Neural cell (in vitro differentiated cells): ENCODE results near the gene WDR7. TPM values are rescaled to one million over a fixed set of nuclear protein-coding genes. Genes with fewer than 3 reads are reported as not detected.

Source experiments
- H2AFZ ChIP-seq: fragments of 200-600, 300-800 bp; sonication (generic), shearing (Covaris generic); 2 replicates; pipeline ENCODE4 v1.6.0; 2014; ENCODE audit warnings: low read depth, mild to moderate bottlenecking, antibody characterized with exemption, low read length, moderate library complexity
- H3F3A ChIP-seq: fragments of 200-600 bp; shearing (Covaris generic); 2 replicates; pipeline ENCODE4 v1.6.1; 2016; ENCODE audit warnings: mild to moderate bottlenecking, moderate library complexity, mixed read lengths, antibody characterized with exemption, low read length; ENCODE audit not compliant: insufficient read depth, poor library complexity, severe bottlenecking
- H3K27ac ChIP-seq: fragments of 200-600, 300-800 bp; sonication (generic), shearing (Covaris generic); 2 replicates; pipeline ENCODE4 v1.5.1; 2014; ENCODE audit warnings: mild to moderate bottlenecking, low read length, moderate library complexity
- H3K27me3 ChIP-seq: fragments of 300-800, 200-600 bp; sonication (generic), shearing (Covaris generic); 2 replicates; pipeline ENCODE4 v1.6.0; 2014; ENCODE audit warnings: mild to moderate bottlenecking, low read depth, low read length, moderate library complexity; ENCODE audit not compliant: insufficient read depth
- H3K36me3 ChIP-seq: fragments of 300-800, 200-600 bp; sonication (generic), shearing (Covaris generic); 2 replicates; pipeline ENCODE4 v1.5.1; 2014; ENCODE audit warnings: mild to moderate bottlenecking, antibody characterized with exemption, low read length, moderate library complexity; ENCODE audit not compliant: insufficient read depth
- H3K4me2 ChIP-seq: fragments of 300-800, 200-600 bp; sonication (generic), shearing (Covaris generic); 2 replicates; pipeline ENCODE4 v1.6.0; 2014; ENCODE audit warnings: mild to moderate bottlenecking, low read length
- H3K4me3 ChIP-seq: fragments of 300-800, 200-600 bp; sonication (generic), shearing (Covaris generic); 2 replicates; pipeline ENCODE4 v1.5.1; 2014; ENCODE audit warnings: mild to moderate bottlenecking, low read length, moderate library complexity
- H3K79me2 ChIP-seq: fragments of 200-600 bp; shearing (Covaris generic); replicated peaks from 2 replicates; pipeline ENCODE4 v1.6.0; 2014; ENCODE audit warnings: mild to moderate bottlenecking, low read length, moderate library complexity; ENCODE audit not compliant: insufficient read depth
- H3K9ac ChIP-seq: fragments of 300-800, 200-600 bp; sonication (generic), shearing (Covaris generic); 2 replicates; pipeline ENCODE4 v1.6.1; 2016; ENCODE audit warnings: mild to moderate bottlenecking, low read length, mixed read lengths
- H3K9me2 ChIP-seq: fragments of 200-600 bp; shearing (Covaris generic); 2 replicates; pipeline ENCODE4 v1.6.1; 2016; ENCODE audit warnings: mild to moderate bottlenecking, low read length, mixed read lengths; ENCODE audit not compliant: insufficient read depth
- H3K9me3 ChIP-seq: fragments of 200-600, 300-800 bp; sonication (generic), shearing (Covaris generic); 2 replicates; pipeline ENCODE4 v1.6.1; 2016; ENCODE audit warnings: mild to moderate bottlenecking, mixed run types, low read length, moderate library complexity, mixed read lengths
- H4K20me1 ChIP-seq: fragments of 200-600 bp; shearing (Covaris generic); 2 replicates; pipeline ENCODE4 v1.6.1; 2016; ENCODE audit warnings: mild to moderate bottlenecking, mixed run types; ENCODE audit not compliant: insufficient read depth
- CTCF ChIP-seq: fragments of 450-650 bp; IDR thresholded peaks from 2 replicates; pipeline ENCODE4 v1.5.1; 2014; ENCODE audit warnings: antibody characterized with exemption, mild to moderate bottlenecking, moderate library complexity; ENCODE audit not compliant: poor library complexity, severe bottlenecking
- EP300 ChIP-seq: fragments of 450-650 bp; conservative IDR thresholded peaks from 2 replicates; pipeline ENCODE4 v1.6.1; 2014; ENCODE audit warnings: antibody characterized with exemption, mild to moderate bottlenecking, moderate library complexity; ENCODE audit not compliant: poor library complexity, severe bottlenecking
- EZH2 ChIP-seq: fragments of 200-600, 300-800 bp; shearing (Covaris generic), sonication (generic); IDR thresholded peaks from 2 replicates; pipeline ENCODE4 v1.6.1; 2014; ENCODE audit warnings: antibody characterized with exemption, low read length, borderline replicate concordance, mild to moderate bottlenecking; ENCODE audit not compliant: insufficient read depth, poor library complexity, severe bottlenecking
- MXI1 ChIP-seq: fragments of 450-650 bp; conservative IDR thresholded peaks from 2 replicates; pipeline ENCODE4 v1.6.1; 2014; ENCODE audit warnings: antibody characterized with exemption, mild to moderate bottlenecking; ENCODE audit not compliant: poor library complexity, severe bottlenecking
- POLR2AphosphoS5 ChIP-seq: IDR thresholded peaks from 2 replicates; pipeline ENCODE4 v1.6.1; 2012
- RAD21 ChIP-seq: fragments of 450-650 bp; conservative IDR thresholded peaks from 2 replicates; pipeline ENCODE4 v1.6.1; 2014; ENCODE audit warnings: antibody characterized with exemption, mild to moderate bottlenecking, moderate library complexity
- SMC3 ChIP-seq: fragments of 450-650 bp; conservative IDR thresholded peaks from 2 replicates; pipeline ENCODE4 v1.6.1; 2014; ENCODE audit warnings: antibody characterized with exemption, mild to moderate bottlenecking, moderate library complexity; ENCODE audit not compliant: poor library complexity
- TAF1 ChIP-seq: IDR thresholded peaks from 2 replicates; pipeline ENCODE4 v1.6.1; 2012; ENCODE audit warnings: low read depth
- polyA plus RNA-seq: library from polyadenylated mRNA; depleted of rRNA; stranded (reverse); fragments of >200 nt; gene quantifications from 2 replicates; pipeline ENCODE4 v1.2.3, GENCODE V29; 2014
- TF ChIP-seq, protein P1 (sequence below): IDR thresholded peaks from 2 replicates; pipeline ENCODE4 v1.6.1; 2012; ENCODE audit warnings: borderline replicate concordance

The WDR7 gene
- polyA plus RNA-seq, 1 donor from 2014 or later, result 15.1 TPM

DNA sequence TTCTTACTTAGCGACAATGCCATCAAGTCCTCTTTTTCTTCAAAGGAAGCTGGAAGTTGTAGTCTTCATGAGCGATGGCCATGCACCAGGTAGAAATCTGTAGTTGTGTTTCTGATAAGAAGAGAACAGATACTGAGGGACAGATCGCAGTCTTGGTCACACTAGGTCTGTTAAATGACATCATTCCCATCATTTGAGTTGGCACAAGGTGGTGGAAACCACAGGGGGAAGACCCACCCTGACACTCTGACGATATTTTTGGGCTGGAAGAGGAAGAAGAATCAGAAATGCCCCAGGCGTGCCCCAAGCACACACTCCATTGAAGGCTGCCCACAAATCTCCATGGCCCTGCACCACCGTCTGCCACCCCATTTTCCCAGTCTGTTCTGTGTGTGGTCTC lies 406.7 kb downstream of the WDR7 start:
- Histone ChIP-seq H3K9ac (no peak overlapping the region), H3K9me3 (no peaks in the 10 kb centered on the region), H3K27me3 (no peaks in the 10 kb centered on the region), H3K79me2 (no peaks in the 10 kb centered on the region), H3F3A (no peaks in the 10 kb centered on the region), H3K4me2 (no peak overlapping the region), H3K9me2 (no peaks in the 10 kb centered on the region), H4K20me1 (no peaks in the 10 kb centered on the region), H3K27ac (no peak overlapping the region), H3K36me3 (no peaks in the 10 kb centered on the region), H2AFZ (no peak overlapping the region), H3K4me3 (no peak overlapping the region)
- TF ChIP-seq RAD21 (no peak), POLR2AphosphoS5 (no peak), SMC3 (no peak), MXI1 (no peak), EP300 (no peak), EZH2 (no peak)

- Histone ChIP-seq H3K27me3 (no peaks in the 10 kb centered on the region), H3K4me2 (no peak overlapping the region), H3K36me3 (no peaks in the 10 kb centered on the region), H3K79me2 (no peaks in the 10 kb centered on the region), H3K4me3 (no peak overlapping the region), H3K9ac (no peak overlapping the region), H2AFZ (no peak overlapping the region), H3K9me2 (no peaks in the 10 kb centered on the region), H4K20me1 (no peaks in the 10 kb centered on the region), H3K9me3 (no peaks in the 10 kb centered on the region), H3F3A (no peaks in the 10 kb centered on the region), H3K27ac (no peak overlapping the region)
- no peak for TF ChIP-seq CTCF
- TF ChIP-seq, protein P1, sequence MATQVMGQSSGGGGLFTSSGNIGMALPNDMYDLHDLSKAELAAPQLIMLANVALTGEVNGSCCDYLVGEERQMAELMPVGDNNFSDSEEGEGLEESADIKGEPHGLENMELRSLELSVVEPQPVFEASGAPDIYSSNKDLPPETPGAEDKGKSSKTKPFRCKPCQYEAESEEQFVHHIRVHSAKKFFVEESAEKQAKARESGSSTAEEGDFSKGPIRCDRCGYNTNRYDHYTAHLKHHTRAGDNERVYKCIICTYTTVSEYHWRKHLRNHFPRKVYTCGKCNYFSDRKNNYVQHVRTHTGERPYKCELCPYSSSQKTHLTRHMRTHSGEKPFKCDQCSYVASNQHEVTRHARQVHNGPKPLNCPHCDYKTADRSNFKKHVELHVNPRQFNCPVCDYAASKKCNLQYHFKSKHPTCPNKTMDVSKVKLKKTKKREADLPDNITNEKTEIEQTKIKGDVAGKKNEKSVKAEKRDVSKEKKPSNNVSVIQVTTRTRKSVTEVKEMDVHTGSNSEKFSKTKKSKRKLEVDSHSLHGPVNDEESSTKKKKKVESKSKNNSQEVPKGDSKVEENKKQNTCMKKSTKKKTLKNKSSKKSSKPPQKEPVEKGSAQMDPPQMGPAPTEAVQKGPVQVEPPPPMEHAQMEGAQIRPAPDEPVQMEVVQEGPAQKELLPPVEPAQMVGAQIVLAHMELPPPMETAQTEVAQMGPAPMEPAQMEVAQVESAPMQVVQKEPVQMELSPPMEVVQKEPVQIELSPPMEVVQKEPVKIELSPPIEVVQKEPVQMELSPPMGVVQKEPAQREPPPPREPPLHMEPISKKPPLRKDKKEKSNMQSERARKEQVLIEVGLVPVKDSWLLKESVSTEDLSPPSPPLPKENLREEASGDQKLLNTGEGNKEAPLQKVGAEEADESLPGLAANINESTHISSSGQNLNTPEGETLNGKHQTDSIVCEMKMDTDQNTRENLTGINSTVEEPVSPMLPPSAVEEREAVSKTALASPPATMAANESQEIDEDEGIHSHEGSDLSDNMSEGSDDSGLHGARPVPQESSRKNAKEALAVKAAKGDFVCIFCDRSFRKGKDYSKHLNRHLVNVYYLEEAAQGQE, result no peak
- TF ChIP-seq RAD21, result no peak
- no peak for TF ChIP-seq SMC3
- TF ChIP-seq MXI1, result no peak
- no peak for TF ChIP-seq TAF1
- TF ChIP-seq POLR2AphosphoS5, result no peak
- TF ChIP-seq EZH2, result no peak
- TF ChIP-seq EP300, result no peak
These were observed 407.6 kb downstream of the WDR7 start for GRCh38 chr18:57058734-57059133.

DNA sequence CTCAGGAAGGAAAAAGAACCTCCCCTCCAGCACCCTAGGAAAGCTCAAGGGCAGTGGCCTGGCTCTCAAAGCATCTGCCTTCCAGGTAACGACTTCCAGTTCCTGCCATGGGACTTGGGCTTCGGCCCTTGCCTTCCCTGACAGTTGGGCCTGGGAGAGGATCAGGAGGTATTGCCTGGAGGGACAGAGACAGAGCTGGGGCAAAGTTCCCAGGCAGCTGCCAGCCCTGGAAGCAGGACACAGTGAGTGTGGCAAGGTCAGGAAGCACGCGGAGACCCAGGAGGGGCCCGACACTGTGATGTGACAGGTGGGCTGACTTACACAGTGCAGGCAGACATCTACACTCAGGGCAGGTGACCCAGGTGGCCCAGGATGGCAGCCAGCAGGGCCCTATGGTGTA lies 408.2 kb downstream of the WDR7 start:
- no peak overlapping the region for H3K9ac ChIP-seq
- no peaks in the 10 kb centered on the region for H3K36me3 ChIP-seq
- no peaks in the 10 kb centered on the region for H3K9me3 ChIP-seq
- TF ChIP-seq CTCF (no peak), RAD21 (no peak), EP300 (no peak), EZH2 (no peak), SMC3 (no peak), MXI1 (no peak), TAF1 (no peak), POLR2AphosphoS5 (no peak)
- TF ChIP-seq, protein P1, result no peak
- H3K4me3 ChIP-seq, result no peak overlapping the region
- H3K79me2 ChIP-seq, result no peaks in the 10 kb centered on the region
- H3K4me2 ChIP-seq, result no peak overlapping the region
- H3K27me3 ChIP-seq, result no peaks in the 10 kb centered on the region
- no peak overlapping the region for H3K27ac ChIP-seq
- no peaks in the 10 kb centered on the region for H3F3A ChIP-seq
- H4K20me1 ChIP-seq, result no peaks in the 10 kb centered on the region
- no peaks in the 10 kb centered on the region for H3K9me2 ChIP-seq
- no peak overlapping the region for H2AFZ ChIP-seq
